Endometrial microvascular endothelial cells (primary cell): ENCODE results near the gene A2M. TPM values are rescaled to one million over a fixed set of nuclear protein-coding genes. Genes with fewer than 3 reads are reported as not detected.

Experiments used
- in situ Hi-C: cut with HindIII; loops from 2 replicates; pipeline ENCODE4 v1.10.0; 2017; ENCODE audit warnings: low sequenced_read_pairs, low pct_unique_long_range_greater_than_20kb; ENCODE audit errors: inconsistent ontology term
- total RNA-seq: library from RNA; depleted of rRNA; stranded (reverse); fragments of >200 nt; gene quantifications from one replicate; pipeline ENCODE4 v1.2.3, GENCODE V29; 2015; ENCODE audit errors: inconsistent ontology term

The A2M gene
- total RNA-seq, 1 donor from 2014 or later: 13.8 TPM

- in situ Hi-C loops: no loop called here
Measured at GRCh38 chr12:9124383-9125031, 8.8 kb upstream of the A2M start.

- in situ Hi-C loops: no loop called here
Measured at GRCh38 chr12:9123781-9124382, 8.2 kb upstream of the A2M start.

DNA sequence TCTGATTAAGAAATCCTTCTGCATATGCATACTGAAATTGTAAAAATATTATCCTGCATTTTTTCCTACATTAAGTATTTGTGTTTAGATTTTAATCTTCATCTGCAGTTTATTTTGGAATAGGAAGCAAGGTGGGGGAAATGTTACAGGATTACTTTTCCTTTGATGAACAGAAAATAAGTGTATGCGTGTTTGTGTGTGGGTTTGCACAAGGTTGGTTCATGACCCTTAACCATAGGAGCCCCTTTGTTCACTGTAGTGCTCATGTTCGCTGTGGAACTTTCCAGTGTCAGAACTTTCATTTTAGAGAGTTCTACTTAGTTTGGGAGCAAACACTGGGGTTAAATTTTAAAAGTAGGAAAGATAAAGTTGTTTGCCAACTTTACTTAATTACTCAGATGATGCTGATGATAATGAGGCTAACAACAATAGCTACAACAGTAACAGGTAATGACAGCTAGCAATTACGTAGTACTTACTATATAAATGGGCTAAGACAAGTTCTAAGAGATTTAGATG is 6.4 kb upstream of the A2M start:
- in situ Hi-C loops: no loop called here

- in situ Hi-C loops: no loop called here
Measured at GRCh38 chr12:9120487-9121184, 4.9 kb upstream of the A2M start.

GRCh38 chr12:9118158-9118557 is 2.4 kb upstream of the A2M start:
- in situ Hi-C loops: no loop called here

DNA sequence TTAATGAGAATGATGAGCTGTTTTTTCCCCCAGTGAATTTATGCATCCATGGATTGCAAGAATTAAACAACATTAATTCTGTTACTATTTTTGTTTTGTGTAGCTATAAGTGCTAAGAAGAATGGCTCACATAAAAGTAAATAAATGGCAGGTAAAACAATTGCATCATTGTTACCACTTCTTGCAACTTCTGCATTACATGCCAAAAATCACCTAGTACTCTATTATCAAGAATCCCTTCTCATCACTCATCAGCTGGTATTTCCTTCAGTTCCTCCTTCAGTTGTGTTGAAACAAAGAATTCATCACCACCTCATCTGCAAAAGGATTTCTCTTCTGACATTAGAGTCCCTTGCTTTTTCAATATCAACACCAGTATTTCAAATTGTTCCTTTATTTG is 773 bp downstream of the A2M start:
- in situ Hi-C loops: no loop called here

DNA sequence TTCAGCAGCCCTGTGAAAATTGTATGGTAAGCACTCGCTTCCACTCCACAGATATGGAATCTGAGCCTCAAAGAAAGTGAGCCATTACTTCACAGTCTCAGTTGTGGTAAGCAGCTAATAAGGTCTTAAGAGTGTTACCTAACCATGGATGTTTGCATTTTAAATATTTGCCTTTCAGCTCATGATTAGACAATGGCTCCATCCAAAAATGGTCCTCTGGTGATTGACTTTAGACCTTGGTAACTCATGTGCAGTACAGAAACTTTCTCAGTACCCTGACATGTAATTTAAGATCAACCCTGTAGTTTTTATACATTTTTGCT is 1.8 kb downstream of the A2M start:
- in situ Hi-C loops: no loop called here

DNA sequence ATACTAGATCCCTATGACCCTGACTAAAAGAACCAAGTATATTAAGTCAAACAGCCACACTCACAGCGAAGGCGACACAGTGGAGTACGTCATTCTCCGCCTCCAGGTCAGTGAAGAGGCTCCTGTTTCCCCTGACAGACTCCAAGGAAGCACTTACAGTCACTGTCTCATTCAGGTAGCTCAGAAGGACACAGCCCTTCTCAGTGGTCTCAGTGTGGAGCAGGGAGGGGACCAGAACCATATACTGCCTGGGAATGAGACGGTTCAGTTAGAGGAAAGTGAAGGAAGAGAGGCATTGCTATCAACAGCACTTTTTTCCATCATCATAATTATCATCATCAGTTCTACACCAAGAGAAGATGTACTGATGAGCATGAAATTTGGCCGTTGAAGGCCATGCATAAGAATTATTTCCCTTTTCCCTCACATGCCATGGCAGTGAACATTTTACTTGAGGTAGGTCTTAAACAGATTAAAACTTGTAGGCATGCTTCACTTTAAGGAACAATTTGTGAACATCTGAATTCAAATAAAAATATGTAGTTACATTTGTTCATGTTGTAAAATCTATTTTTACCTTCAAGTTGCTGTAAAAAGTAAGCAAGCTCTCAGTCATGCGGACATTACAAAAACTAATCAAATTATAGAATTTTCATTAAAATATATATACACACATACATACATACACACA is 2.3 kb downstream of the A2M start:
- in situ Hi-C loops: no loop called here

- in situ Hi-C loops: no loop called here
Measured at GRCh38 chr12:9112076-9112853, 3.5 kb downstream of the A2M start.

DNA sequence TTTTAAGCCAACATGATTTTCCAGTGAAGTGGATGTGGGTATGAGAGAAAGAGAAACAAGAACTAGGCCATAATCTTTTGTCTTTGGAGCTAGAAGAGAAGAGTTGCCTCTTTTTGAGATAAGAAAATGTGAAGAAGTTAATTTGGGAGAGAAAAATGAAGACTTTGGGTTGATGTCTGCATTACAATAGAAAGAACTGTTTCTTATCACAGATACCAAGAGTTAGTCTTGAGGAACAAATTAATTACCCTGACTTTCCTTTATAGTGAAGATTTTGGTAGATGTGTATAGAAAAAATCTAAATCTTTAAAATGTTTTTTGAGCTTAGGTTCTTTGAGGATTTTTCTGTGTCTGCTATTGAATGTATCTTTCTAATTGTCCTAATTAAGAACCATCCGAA is 4.2 kb downstream of the A2M start:
- in situ Hi-C loops: no loop called here

GRCh38 chr12:9109737-9110491 is 5.8 kb downstream of the A2M start:
- in situ Hi-C loops: no loop called here

- in situ Hi-C loops: no loop called here
Measured at GRCh38 chr12:9109213-9109522, 6.6 kb downstream of the A2M start.

DNA sequence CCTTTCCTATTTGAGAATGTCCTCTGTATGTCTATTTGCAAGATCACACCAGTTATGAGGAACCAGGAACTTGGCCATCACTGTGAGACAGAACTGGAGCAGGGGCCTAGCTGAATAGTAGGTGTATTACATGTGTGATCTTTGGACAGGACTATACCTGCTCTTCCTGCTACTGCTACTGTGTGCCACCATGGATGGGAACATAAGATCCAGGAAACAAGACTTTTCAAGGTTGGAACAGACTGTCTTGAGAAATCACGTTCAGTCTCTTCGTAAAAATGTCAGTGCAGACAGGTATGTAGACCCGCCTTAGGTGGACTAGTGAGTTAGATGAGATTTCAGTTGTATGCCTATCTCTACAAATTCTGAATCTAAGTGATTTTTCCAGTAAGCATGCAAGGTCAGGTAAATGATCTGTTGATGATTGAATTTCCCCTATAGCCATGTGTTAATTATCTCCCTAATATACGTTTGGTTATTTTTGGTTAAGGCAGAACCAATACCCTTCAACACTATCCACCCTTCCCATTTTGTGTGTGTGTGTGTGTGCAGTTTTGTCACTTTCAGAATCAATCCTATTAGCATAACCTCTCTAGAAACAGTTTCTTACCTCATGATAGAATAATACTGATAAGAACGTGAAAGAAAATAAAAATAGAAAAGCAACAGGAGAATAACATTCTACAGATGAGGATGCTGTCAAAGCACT is 7.1 kb downstream of the A2M start:
- in situ Hi-C loops: no loop called here

DNA sequence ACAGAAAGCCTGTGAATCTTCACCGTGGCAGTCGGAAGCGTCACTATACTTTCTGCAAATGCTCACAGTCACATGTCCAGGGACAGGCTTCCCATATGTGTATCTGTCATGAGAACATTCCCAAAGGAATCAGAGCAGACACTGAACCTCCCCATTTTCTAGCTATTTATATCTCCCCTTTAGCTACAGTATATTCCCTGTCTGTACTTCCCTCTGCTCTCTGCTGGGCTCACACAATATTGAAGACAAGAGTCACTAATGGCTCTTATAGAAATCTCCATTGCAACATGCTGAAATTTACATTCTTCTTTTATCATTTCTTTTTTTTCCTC is 8.2 kb downstream of the A2M start:
- in situ Hi-C loops: no loop called here

GRCh38 chr12:9106610-9107541 is 8.8 kb downstream of the A2M start:
- in situ Hi-C loops: no loop called here

DNA sequence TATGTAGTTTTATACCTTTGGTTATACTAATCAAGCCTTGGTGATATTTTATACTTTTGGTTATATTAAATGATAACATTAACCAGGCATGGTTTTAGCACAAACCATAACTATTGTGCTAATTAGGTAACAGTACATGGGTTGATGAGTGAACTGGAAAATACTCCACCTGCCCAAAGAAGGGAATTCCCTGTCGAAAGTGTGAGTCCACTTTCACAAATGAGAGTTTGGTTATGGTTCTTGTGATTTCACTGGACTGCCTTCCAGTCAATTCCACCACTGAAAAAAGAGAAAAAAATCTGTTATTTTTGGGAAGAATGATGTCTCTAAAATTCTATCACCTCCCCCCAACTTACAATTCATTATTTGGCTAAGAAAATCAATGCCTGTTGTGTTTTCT is 9.7 kb downstream of the A2M start:
- in situ Hi-C loops: no loop called here

- in situ Hi-C loops: no loop called here
Measured at GRCh38 chr12:9104767-9105423, 10.8 kb downstream of the A2M start.
